AML-193 (cell line): ENCODE results near the gene LRRC4C.

Experiments used
- DNase-seq, 2 experiments: peaks; one replicate each; lab custom pipeline; 2025; lab: John Stamatoyannopoulos, UW

The LRRC4C gene

GRCh38 chr11:40291329-40291728, 1168.1 kb downstream of the LRRC4C start:
- no peak for DNase-seq

DNA sequence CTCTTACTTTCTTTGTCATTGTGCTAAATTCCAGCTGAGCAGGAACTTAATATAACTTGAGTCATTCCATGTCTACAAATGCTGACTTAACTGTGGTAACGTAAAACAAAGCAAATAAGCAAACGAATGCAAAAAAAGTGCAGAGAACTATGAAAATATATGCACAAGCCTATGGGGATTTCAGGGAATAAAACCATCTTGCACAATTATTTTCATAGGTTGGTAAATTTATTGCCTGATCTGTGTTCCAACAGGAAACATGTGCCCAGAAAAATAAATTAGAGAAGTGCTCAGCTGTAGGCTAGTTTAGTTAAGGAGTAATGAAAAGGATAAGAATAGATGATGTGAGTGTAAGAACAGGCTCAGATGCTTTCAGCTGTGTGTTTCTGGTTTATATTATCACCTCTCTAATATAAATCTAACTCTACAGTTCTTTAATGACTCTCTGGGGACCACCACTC, 1169.3 kb downstream of the LRRC4C start:
- DNase-seq = no peak

DNA sequence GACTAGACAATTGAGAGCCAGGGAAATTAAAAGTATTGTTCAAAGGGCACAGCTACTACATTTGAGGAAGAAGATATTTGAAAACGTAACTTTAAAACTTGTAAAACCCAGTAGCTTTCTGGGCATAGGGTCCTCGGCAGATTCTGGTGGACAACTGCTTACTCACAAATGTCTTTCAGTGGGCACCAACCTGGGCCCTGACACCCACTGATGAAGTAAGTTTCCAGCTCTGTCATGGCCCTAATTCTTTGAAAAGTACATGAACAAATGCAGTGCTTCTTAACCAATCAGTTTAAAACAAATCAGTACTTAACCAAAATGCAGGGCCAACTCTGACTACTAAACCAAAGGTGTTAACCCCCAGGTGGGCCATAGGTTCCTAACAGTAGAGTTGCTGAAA, 1170.1 kb downstream of the LRRC4C start:
- DNase-seq = no peak

DNA sequence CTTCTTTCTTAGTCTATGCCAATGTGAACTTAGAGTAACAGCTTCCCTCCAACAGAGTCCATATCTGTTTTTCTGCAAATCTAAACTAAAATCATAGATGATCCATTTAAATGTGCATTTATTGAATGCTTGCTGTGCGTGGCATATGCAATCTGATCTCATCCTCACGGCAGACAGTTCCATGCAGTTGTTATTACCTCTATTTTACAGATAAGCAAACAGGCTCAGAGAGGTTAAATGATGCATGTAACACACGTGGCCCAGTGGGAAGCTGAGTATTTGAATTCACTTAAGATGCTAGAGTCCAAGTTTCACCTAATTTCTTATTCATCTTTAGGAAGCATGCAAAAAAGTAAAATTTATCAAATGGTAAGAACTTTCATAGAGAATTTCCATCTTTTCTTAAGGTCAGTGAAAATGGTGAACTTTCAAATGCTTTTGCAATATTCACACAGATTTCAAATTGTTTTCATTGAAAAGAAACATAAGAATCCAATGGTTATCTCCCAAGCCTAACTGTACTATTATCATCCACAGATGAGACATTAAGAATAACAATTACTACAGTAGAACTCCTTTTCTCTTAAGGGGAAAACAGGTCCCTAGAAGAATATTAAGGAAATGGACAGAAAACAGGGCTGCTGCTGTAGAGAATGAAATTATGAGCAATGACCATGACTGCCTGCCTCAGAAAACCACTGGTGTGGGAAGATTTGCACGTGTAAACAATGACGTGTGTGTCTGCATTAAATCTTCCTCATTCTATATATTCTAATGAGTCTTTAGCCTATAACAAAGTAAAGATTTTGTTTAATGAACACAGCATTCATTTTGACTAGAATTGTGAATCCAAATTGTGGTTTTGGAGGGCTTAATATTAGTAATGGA, 1171.3 kb downstream of the LRRC4C start:
- DNase-seq = no peak

DNA sequence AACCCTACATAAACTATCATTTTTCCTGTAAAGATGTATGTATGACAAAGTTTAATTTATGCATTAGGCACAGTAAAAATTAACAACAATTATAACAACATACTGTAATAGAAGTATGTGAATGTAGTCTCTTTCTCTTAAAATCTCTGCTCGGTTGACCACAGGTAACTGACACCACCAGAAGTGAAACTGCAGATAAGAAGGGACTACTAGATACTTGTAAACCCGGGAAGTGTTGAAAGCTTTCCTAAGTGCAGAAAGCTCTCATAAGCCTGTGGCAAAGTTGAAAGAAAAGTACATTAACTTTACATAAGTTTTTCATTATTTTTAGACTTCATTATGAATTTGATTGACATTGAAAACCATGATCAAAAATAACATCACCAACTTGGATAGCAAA, 1173.3 kb downstream of the LRRC4C start:
- no peak for DNase-seq

- DNase-seq = no peak
Measured at GRCh38 chr11:40285558-40285957, 1173.9 kb downstream of the LRRC4C start.

DNA sequence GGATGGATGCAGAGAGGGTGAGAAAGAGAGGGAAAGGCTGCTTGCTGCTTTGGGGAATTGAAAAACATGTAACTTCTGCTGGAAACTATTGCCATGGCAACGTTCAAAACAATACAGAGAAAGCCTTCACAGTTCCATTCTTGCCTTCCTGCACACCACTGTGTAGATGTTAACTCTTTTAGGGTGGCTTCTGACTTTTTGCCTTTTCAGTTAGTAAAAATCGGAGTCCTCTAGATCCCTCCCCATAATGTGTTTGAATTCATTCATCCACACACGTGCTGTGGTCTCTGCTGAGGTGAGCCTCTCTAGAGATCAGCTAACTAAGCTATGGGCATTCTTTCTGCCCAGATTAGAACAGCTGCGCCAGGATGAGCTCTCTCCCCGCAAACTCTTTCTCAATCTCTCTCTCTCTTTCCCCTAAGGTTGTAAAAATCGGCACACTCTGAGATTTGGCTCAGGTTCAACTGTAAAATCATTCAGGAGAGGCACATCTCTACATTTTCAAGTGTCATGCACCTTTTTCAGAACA, 1178.3 kb downstream of the LRRC4C start:
- no peak for DNase-seq

- no peak for DNase-seq
Measured at GRCh38 chr11:40280159-40281051, 1179.0 kb downstream of the LRRC4C start.

DNA sequence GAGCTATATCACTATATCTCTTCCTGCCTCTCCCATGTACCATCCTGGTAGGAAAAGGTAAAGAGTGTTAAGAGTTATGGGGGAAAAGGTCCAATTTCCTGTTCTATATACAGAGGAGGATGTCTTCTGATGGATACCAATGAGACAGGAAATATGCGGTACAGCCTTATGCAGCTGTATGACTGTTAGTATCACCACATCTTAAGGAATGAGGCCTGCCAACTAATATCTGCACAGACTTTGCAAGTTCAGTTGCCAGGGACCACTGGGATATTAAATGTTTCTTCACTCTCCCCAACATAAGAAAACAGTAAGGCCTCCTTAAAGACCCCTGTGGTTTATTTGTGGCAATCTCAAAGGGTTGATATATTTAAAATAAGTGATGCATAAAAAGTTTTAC, 1182.5 kb downstream of the LRRC4C start:
- no peak for DNase-seq

GRCh38 chr11:40274017-40274416, 1185.4 kb downstream of the LRRC4C start:
- no peak for DNase-seq

- no peak for DNase-seq
Measured at GRCh38 chr11:40273192-40273732, 1186.2 kb downstream of the LRRC4C start.

DNA sequence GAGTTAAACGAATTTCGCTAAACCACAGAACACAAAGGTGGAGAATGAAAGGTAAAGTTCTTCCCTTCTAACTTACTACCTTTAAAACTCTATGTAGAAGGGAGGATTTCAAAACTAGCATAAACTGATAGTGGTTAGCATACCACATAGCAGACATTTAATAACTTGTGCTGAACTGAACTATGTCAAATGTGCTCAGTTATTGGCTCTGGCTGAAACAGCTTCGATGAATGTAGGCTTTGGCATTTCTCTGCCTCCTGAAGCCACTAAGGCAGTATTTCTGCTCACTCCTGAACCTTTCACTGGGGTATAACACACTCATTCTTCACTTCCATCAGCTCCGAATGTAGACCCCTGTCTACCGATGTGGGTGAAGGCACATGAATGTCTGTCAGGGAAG, 1188.1 kb downstream of the LRRC4C start:
- DNase-seq = no peak

DNA sequence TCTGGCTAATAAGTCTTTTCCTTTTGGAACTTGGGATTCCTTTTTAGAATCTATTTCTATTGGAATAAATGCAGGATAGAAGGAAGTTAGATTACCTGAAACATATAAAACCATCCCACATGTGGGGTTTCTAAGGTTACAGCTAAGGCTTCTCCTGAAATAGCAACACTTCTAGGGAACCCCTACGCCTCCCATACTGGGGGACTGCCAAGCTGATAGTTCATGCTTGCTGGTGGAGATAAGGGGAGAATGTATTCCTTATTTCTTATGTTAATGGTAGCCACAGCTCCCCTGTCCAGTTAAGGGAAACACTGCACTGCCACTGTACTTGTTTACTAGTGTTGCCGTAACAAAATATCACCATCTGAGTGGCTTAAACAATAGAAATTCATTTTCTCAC, 1189.6 kb downstream of the LRRC4C start:
- no peak for DNase-seq

DNA sequence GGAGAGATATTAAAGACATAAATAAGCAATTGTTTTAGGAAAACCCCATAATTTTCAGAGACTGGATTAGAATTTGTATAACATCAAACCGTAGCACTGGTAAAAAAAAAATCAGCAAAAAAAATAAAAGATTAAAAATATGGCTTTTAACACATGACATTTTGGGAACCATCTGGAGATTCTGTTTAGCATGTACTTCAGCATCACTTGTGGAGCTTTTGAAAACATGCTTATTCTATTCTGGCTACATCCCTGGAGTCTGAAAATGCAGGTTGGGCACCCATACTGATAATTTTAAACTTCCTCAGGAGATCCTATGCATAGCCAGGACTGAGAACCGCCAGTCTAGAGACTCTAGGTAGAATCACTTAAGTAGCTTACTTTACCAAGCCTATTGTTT, 1190.9 kb downstream of the LRRC4C start:
- DNase-seq = no peak

DNA sequence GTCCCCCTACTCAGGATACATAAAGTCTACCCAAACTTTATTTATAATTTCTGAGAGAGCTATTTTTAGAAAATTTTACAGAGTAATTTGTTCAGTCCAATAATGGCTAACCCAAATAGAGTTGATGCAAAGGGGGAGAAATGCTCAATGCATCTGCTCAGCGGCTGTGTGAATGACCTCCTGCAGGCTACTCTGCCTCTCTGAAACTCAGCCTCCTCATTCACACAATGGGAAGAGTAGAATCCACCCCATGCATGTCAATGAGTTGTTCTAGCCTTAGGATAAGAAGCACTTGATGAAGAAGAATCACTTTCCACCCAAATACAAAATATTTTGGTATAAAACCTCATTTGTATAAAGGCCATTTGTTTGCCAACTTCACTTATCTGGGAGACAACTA, 1204.0 kb downstream of the LRRC4C start:
- DNase-seq = no peak

- no peak for DNase-seq
Measured at GRCh38 chr11:40253166-40253565, 1206.3 kb downstream of the LRRC4C start.

- DNase-seq = no peak
Measured at GRCh38 chr11:40252236-40252635, 1207.2 kb downstream of the LRRC4C start.

DNA sequence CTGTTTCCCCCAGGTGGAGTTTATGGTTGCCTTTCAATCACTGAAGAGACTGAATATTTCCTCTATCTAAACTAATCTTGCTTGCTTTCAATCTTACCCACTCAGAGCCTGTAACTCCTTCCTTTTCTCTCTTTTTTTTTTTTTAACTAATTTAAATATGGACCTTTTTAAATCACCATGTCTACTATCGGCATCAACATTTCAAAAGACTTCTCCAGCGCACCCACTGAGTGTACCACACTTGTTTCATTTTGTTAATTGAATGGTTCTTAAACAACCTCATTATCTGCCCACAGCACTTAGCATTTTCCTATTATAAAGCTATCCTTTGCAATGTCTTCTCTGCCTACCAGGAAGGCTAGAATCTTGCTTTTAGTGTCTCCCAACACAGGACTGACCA, 1212.5 kb downstream of the LRRC4C start:
- DNase-seq = no peak

DNA sequence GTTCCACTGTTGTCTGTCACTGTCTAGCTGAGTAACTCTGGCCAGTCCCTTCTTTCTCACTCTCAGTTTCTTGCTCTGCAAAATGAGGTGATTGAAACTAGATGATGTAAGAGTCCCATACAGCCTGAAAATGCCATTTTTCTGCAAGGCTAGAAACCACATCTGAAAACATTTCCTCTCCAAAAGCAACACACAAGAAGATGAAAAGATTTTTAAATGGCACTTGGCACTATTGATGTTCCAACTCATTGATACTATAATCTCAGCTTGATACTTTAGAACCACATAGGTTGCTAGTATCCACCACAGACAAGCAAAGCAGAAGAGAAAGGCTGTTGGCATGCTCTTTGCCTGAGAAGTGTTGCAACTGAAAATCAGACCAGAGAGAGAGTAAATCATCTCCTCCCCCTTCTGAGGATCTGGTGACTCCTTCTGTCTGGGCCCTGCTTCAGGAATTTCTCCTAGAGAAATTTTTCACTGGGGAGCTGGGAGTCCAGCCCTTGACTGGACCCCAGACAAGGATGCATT, 1217.9 kb downstream of the LRRC4C start:
- no peak for DNase-seq

DNA sequence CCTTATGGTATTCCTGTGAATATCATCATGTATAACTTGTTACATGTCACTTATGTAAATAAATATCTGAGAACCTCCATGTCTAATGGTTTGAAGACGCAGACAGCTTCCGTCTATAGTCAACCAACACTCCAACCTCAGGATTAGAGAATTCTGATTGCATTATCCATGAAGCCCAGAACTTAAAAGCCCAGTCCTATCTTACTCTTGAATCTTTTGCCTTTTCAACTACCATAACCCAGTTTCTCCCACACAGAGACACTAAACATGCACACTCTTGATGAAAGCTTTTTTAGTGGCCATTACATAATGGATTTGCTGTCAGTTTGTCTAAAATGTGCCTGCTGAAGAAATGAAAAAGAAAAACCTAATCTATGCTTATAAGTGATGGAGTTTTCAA, 1219.2 kb downstream of the LRRC4C start:
- DNase-seq = no peak

DNA sequence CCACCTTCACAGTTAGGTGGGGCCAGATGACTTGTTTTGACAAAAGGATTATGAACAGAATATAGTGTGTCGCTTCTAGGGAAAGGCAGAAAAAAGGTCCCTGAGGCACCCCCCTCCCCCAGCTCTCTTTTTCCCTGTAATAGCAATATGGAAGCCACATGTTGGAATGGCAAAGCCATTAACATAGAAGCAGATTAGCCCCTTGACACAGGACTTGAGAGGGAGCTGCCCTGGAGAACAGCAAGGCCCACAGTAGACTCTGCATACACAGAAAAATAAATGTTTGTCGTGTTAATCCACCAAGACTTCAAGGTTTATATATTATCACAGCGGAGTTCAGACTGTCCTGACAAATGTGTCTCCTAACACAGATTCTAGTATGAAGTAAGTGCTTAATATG, 1222.9 kb downstream of the LRRC4C start:
- DNase-seq = no peak

GRCh38 chr11:40235841-40236240, 1223.6 kb downstream of the LRRC4C start:
- DNase-seq = no peak
